ENCODE measurements around the gene SLC14A1.

GRCh38 chr18:45780568-45780967 is 56.6 kb downstream of the SLC14A1 start:
- TF ChIP-seq CTCF (IDR thresholded peaks at IDR 0.05): no peak
- no peak for TF ChIP-seq POLR2A (IDR thresholded peaks at IDR 0.05)

All from breast epithelium (tissue), 3 donors.